HG02884 (cell line): ENCODE measurements around the gene HYDIN.
"Not testable (repeated sequence)": the region's sequence is repeated elsewhere in the genome, so short reads cannot be mapped to it uniquely, and the experiment has no call there.

Source experiments
- ATAC-seq: cut with Tn5 transposase; IDR thresholded peaks from one replicate; pipeline ENCODE4 v1.9.1; 2021; ENCODE audit warnings: mild to moderate bottlenecking, moderate library complexity; ENCODE audit not compliant: unreplicated experiment

HYDIN gene

DNA sequence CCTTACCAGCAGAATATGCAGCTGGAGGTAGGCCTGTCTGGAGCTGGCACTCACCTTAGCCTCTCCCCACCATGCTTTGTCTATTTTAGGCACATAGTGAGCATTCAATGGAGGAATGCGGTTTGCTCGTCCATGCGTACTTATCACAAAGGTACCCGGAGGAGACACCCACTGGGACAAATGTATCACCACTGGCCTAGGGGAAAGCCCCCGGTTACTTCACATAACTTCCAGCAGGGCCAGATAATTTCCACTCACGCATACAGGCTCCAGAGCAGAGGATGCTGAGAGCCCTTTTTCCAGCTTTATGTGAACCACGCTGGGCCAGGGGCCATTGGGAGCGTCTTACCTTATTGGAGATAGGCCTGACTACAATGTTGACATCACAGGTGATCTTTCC, 348.2 kb downstream of the HYDIN start:
- ATAC-seq, result not testable (repeated sequence)

DNA sequence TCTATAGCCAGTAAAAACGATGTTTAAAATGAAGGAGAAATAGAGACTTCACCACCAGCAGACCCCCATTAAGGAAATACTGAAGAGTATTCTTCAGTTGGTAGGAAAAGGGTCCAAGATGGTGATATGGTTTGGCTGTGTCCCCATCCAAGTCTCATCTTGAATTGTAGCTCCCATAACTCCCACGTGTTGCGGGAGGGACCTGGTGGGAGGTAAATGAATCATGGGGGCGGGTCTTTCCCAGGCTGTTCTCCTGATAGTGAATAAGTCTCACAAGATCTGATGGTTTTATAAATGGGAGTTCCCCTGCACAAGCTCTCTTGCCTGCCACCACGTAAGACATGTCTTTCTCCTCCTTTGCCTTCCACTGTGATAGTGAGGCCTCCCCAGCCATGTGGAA, 352.6 kb downstream of the HYDIN start:
- ATAC-seq, result not testable (repeated sequence)

DNA sequence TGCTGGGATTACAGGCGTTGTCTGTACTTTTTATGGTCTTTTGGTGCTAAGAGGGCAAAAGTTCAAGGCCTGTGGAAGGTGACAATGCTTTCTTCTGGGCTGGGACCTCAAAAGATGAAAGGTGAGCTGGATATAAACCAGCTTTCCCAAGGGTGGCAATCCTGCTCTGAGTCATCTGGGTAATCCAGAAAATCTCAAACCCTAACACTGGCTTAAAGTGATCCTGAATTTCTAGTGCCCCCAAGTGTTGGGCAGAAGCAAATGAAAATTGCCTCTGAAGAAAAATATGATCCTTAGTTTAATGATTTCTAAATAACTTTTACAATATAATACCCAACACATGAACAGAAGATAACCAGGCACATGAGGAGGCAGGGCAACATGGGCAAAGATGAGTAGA, 354.1 kb downstream of the HYDIN start:
- not testable (repeated sequence) for ATAC-seq

DNA sequence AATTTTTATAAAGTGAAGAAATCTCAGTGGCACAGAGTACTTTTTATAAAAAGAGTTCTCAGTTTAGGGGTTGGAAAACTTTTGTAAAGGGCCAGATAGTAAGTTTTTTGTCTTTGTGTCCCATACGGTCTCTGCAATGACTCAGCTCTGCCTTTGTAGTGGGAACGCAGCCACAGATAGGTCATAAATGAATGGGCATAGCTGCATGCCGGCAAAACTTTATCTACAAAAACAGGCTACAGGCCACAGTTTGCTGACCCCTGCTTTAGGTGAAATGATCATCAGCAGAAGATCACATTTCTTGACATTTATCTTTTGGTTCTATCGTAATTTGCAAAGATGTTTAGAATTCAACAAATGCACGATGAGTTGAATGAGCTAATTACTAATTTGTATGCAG, 365.8 kb downstream of the HYDIN start:
- not testable (repeated sequence) for ATAC-seq

DNA sequence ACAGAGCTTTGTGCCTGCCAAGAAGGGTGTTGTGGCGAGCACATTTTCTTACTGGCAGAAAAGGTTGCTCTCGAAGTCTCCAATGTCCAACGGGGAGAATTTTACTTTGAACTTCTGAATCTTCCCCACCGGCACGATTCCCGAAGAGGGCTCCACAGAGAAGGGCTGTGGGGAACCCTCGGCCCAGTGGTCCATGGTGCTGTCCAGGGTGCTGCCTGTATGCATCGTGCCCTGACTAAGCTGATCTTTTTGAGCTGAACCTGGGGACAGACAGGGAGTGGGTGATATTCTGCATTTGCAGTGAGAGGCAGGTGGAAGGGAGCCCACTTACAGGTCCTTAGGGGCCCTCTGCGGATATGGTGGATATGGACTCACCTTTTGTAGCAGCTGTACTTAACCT, 368.5 kb downstream of the HYDIN start:
- ATAC-seq, result not testable (repeated sequence)

GRCh38 chr16:70851299-70851698, 379.2 kb downstream of the HYDIN start:
- not testable (repeated sequence) for ATAC-seq

GRCh38 chr16:70823498-70824118, 406.9 kb downstream of the HYDIN start:
- not testable (repeated sequence) for ATAC-seq

GRCh38 chr16:70822734-70823133, 407.8 kb downstream of the HYDIN start:
- ATAC-seq, result not testable (repeated sequence)

DNA sequence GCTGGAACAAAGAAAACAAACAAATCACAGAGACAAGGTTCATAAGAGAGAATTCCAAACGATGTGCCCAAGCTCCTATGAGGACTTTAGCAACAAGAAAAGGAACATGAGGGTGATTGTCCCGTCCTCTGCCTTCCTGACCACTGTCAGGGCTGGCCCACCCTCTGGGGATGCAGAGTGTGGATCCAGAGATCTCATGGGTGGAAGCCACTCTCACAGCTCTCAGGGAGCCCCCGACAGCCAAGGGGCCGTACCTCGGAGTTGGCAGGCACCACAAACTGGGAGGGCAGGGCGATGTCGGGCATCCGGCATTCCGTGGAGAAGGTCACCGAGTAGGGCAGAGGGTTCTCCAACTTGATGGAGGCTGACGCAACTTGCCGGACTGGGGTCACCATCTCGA, 412.4 kb downstream of the HYDIN start:
- not testable (repeated sequence) for ATAC-seq

GRCh38 chr16:70809392-70810060, 421.0 kb downstream of the HYDIN start:
- ATAC-seq, result peak; percentile 57

DNA sequence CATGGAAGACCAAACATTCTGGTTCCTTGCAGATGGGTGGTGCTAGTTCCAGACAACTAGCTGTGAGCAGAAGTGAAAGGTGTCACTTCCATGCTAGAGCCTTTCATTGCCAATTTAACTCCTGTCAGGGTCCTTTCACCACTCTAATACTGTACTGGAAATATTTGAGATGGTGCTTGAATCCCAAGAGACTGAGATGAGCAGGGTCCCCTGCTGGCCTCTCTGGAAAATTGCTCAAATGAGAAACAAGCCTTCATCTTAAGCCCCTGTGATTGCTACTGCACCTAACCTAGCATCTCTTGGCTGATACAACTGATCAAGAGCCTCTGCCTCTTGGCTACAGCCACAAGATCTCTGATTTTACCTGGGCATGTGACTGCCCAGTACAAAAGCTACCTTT, 422.2 kb downstream of the HYDIN start:
- no peak for ATAC-seq

DNA sequence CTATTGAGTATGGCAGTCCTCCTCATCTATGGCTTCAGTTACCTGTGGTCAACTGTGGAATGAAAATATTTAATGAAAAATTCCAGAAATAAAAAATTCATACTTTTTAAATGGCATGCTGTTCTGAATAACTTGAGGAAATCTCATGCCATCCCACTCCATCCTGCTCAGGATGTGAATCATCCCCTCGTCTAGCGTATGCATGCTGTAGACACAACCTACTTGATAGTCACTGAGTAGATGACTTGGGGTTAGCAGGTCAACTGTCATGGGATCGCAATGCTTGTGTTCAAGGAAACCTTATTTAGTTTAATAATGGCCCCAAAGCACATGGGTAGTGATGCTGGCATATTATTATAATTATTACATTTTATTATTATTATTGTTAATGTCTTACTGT, 424.7 kb downstream of the HYDIN start:
- no peak for ATAC-seq

DNA sequence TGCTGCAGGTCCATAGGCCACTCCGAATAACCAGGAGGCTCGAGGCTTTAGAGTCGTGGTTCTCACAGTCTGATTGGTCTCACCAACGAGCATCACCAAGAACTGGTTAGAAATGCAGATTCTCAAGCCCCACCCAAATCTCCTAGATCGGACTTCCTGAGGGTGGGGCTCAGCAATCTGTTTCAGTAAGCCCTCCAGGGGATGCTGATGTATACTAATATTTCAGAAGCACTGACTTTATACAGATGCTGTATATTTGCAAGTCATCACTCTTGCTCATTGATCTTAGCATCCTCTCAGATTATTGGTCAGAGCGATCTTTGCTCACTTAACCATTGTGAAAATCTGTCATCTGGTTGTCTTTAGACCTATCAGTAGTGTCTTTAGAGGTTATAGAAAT, 425.1 kb downstream of the HYDIN start:
- no peak for ATAC-seq

DNA sequence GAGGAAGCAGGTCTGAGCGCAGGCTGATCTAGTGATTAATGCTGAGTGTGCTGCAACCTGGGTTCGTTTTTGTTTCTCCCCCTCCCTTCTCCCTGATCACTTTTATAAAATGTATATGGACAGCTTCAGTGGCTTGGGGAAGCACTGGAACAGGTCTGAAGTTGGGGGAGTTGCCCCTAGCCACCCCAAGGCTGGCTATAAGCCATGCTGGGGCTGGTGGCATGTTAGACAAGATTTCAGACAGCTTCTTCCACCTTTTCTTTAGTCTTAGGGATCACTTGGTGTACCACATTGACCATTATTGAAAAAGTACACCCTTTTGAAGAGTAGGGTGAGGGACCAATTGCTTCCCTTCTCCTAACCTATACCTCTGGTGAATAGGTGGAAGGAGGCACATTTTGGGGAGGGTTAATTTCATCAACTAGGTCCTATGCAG, 425.8 kb downstream of the HYDIN start:
- ATAC-seq, result no peak

DNA sequence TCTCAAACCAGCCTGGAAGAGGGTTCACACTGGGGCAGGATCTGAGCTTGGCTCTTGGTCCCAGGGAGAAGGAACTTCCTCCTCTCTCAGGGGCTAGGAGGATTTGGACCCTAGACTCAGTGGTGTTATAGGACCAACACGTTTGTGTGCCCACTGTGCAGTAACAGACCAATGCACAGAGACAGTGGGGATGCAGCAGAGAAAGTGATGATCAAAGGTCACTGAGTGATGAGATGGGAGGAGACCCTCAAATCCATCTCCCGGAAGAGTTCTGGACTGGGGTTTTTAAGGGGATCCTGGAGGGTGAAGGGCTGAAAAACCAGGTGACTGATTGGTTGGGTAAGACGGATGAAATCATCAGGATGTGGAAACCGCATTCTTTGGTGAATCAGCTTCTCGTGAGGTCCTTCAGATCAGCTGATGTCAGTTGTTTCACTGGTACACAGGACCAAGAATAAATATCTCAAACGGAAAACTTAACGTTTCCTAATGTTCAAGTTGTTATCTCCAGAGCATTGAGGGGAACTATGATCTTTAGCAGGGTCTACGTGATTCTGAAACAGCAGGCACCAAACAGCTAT, 426.3 kb downstream of the HYDIN start:
- no peak for ATAC-seq

DNA sequence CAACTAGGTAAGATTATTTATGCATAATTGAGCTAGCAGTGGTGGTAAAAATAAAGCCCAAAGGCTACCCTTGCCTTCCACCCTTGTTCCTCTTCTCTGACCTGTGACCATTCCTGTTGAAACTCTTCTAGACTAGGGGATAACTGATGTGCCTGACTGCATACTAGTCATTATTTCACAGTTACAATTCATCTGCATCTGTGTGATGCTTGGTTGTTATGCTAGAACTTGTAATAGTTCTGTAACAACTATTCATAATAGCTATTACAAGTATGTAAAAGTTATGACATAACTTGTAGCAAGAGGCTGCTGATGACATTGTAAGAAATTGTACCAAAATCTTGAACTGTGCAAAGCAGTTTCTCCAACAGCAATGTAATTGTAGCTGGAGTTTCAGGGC, 427.2 kb downstream of the HYDIN start:
- ATAC-seq, result no peak

DNA sequence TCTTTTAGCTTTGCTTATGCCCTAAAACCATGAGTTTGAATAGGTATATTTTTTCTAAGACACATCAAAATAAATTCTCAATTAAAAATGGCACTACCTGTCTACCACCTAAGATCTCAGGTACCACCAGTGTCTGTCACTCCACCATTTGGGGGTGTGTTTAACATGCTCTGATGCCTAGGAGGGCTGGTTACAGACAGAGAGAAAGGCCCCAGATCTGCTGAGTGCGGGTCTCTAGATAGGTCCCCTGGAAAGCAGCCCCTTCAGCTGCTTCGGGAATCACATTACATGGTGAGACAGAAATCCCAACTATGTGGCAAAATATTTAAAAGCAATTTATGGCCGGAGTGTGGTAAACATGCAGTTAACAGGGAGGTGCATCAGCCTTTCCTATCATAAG, 428.9 kb downstream of the HYDIN start:
- no peak for ATAC-seq

DNA sequence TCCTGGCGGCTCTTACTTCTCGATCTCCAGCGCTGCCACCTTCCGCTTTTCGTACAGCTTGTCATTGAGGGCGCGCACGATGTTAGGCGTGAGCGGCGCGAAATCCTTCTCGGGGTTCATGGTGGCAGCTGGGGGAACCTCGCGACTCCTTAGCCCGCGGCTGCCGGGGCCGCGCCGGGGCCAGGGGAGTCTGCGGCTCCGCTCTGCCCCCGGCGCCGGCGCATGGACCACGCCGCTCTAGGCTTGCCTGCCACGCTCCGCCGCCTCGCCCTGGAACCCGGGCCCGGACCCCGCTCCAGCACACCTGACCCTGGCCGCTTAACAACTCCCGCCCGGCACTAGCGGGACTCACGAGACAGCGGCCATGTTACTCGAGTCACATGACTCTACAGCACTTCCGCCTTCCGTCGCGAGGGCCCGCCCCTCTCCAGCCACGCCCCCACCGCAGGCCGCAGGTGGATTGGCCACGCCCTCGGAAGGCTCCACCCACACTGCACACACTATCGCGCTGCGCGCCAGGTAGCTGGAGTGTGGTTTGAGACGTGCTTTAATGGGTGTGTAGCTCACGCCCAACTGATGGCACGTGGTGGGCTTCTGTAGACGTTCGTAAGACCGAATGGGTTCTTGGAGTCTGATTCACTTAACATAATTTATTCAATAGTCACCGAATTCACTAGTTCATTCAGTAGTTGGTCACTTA, 429.6 kb downstream of the HYDIN start, which contains the start of gene VAC14:
VAC14 (minus strand) TSS at position 378 of the 700 bp plus-strand sequence; CDS start at position 120, 258 bp downstream.
- peak; percentile 93 for ATAC-seq

DNA sequence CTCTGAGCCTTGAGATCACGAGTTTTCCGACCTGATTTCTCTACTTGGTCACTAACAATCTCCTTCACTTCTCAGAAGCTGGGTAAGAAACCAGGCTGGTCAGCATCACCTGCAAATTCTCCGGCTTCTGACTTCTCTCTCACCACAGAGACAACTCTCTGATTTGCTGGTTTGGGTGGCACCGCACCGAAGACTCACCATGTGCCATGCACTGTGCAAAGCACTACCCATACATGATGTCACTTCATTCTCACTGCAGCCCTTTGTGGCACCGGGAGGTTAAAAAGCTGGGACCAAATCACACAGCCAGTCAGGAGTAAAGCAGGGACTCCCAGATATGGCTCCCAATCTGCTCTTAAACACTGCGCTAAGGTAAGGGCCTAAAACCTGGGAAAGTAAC, 430.2 kb downstream of the HYDIN start:
- no peak for ATAC-seq

- no peak for ATAC-seq
Measured at GRCh38 chr16:70796301-70796700, 434.2 kb downstream of the HYDIN start.

- ATAC-seq, result no peak
Measured at GRCh38 chr16:70795296-70795912, 435.1 kb downstream of the HYDIN start.
